Measurements from ENCODE around the gene SMIM21. TPM values are rescaled to one million over a fixed set of nuclear protein-coding genes. Genes with fewer than 3 reads are reported as not detected.

SMIM21 gene
- total RNA-seq, 6 experiments from 2014 or later = not detected

DNA sequence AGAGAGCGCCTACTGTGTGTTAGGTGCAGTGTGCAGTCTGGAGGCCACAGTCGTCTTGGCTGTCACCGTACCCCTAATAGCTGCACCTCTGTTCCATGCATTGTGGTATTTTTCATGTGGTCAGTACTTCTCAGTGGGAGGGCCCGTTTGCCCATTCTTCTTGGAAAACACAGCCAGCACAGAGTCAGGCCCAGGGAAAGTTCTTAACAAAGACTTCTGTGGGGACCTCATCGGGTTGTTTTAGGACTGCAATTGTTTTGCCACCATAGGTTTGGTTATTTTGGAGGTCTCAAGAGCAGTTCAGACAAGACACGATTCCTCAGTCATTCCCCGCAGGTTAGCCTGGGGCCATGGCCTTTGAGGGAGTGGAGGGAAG is 62.3 kb downstream of the SMIM21 start:
- H3K36me3 Mint-ChIP-seq (ENCODE audit: low read depth) = no peaks in the 10 kb centered on the region
- TF ChIP-seq CTCF (IDR thresholded peaks at IDR 0.05) = no peak
- H3K27me3 Mint-ChIP-seq (ENCODE audit: insufficient read depth) = peaks cover 21% of the 10 kb centered on the region
- no peaks in the 10 kb centered on the region for H3K9me3 Mint-ChIP-seq
- H3K4me1 Mint-ChIP-seq (ENCODE audit: low read depth) = no peaks in the 10 kb centered on the region
- no peak overlapping the region for H3K27ac Mint-ChIP-seq
- DNase-seq = no peak
- no peak overlapping the region for H3K4me3 Mint-ChIP-seq

- no peak for TF ChIP-seq CTCF (IDR thresholded peaks at IDR 0.05)
Measured at GRCh38 chr18:75364512-75365253, 62.8 kb downstream of the SMIM21 start.

GRCh38 chr18:75363446-75364225 is 63.9 kb downstream of the SMIM21 start:
- Mint-ChIP-seq H3K27ac (no peak overlapping the region), H3K4me3 (no peak overlapping the region), H3K36me3 (ENCODE audit: low read depth) (peaks cover 5% of the 10 kb centered on the region; the same call in 1 of the 2 replicates), H3K27me3 (ENCODE audit: insufficient read depth) (peaks cover 16% of the 10 kb centered on the region), H3K9me3 (no peaks in the 10 kb centered on the region), H3K4me1 (ENCODE audit: low read depth) (peaks cover 11% of the 10 kb centered on the region)
- no peak for TF ChIP-seq CTCF (IDR thresholded peaks at IDR 0.05)
- no peak for DNase-seq

More at GRCh38 chr18:75364512-75365253, 62.8 kb downstream of the SMIM21 start:
- peaks cover 1% of the 10 kb centered on the region; the same call in 1 of the 2 replicates for H3K36me3 Mint-ChIP-seq (ENCODE audit: low read depth)
- H3K27me3 Mint-ChIP-seq (ENCODE audit: insufficient read depth) = peaks cover 21% of the 10 kb centered on the region
- H3K27ac Mint-ChIP-seq = no peak overlapping the region
- H3K4me1 Mint-ChIP-seq (ENCODE audit: low read depth) = peaks cover under 1% of the 10 kb centered on the region; the same call in 1 of the 2 replicates
- H3K9me3 Mint-ChIP-seq = no peaks in the 10 kb centered on the region
- no peak for DNase-seq
- H3K4me3 Mint-ChIP-seq = no peak overlapping the region

- no peak overlapping the region for H3K27ac Mint-ChIP-seq
- peaks cover 12% of the 10 kb centered on the region for H3K4me1 Mint-ChIP-seq (ENCODE audit: low read depth)
- H3K4me3 Mint-ChIP-seq = no peak overlapping the region
- no peak for TF ChIP-seq CTCF (IDR thresholded peaks at IDR 0.05)
- peaks cover 13% of the 10 kb centered on the region; the same call in 1 of the 2 replicates for H3K27me3 Mint-ChIP-seq (ENCODE audit: insufficient read depth)
- no peak for DNase-seq
- peaks cover 5% of the 10 kb centered on the region; the same call in 1 of the 2 replicates for H3K36me3 Mint-ChIP-seq (ENCODE audit: low read depth)
- H3K9me3 Mint-ChIP-seq = no peaks in the 10 kb centered on the region
Measured at GRCh38 chr18:75362435-75362834, 65.1 kb downstream of the SMIM21 start.

- Mint-ChIP-seq H3K36me3 (ENCODE audit: low read depth) (peaks cover 5% of the 10 kb centered on the region; the same call in 1 of the 2 replicates), H3K27me3 (ENCODE audit: insufficient read depth) (peaks cover 13% of the 10 kb centered on the region), H3K4me3 (no peak overlapping the region), H3K4me1 (ENCODE audit: low read depth) (peaks cover 12% of the 10 kb centered on the region), H3K27ac (no peak overlapping the region), H3K9me3 (peaks cover 4% of the 10 kb centered on the region)
- TF ChIP-seq CTCF (IDR thresholded peaks at IDR 0.05) = no peak
- no peak for DNase-seq
Measured at GRCh38 chr18:75360941-75361340, 66.6 kb downstream of the SMIM21 start.
